A549 (cell line): ENCODE measurements around the gene FOXO1. TPM values are rescaled to one million over a fixed set of nuclear protein-coding genes. Genes with fewer than 3 reads are reported as not detected.

Experiments
- ATAC-seq, 2 experiments: fragments of 200-7000 bp in 1 of 2; fragments of >200 bp in 1 of 2; cut with Nextera tagmentation in 1 of 2; cut with Tn5 transposase in 1 of 2; 3 replicates each; pipeline versions ENCODE4 v1.8.0 to v1.9.1; 2018 to 2020; ENCODE audit warnings: mild to moderate bottlenecking in 1 of 2, moderate library complexity in 1 of 2
- CTCF ChIA-PET: fragments of 300-600 bp; sonication (Branson Sonifier 250); formaldehyde crosslinking; extraction: SDS; loops from one replicate; lab custom pipeline; 2021; ENCODE audit warnings: antibody characterized with exemption, inconsistent platforms; lab: Yijun Ruan, JAX
- POLR2A ChIA-PET: fragments of 350-600 bp; formaldehyde crosslinking; extraction: SDS; loops from one replicate; lab custom pipeline; 2021; ENCODE audit warnings: antibody characterized with exemption, inconsistent platforms; lab: Yijun Ruan, JAX
- DNase-seq, 2 experiments: peaks; one replicate each; pipeline versions ENCODE4 v3.0.0 to v3.0.0-alpha.2; 2011 to 2016; ENCODE audit warnings: low read depth in 1 of 2, low spot score in 1 of 2
- FAIRE-seq: peaks from 2 replicates; lab custom pipeline; 2011; peaks lifted over from hg19 to GRCh38; lab: Jason Lieb, UNC
- H3K27ac ChIP-seq, 2 experiments: fragments of >200 bp; sonication (Bioruptor Twin); formaldehyde crosslinking; 3 replicates each; pipeline ENCODE4 v1.5.1; 2016 to 2017
- H3K4me1 ChIP-seq: fragments of >200 bp; sonication (Bioruptor Twin); formaldehyde crosslinking; 3 replicates; pipeline ENCODE4 v1.6.1; 2016
- H3K4me2 ChIP-seq: fragments of >200 bp; sonication (Bioruptor Twin); formaldehyde crosslinking; 3 replicates; pipeline ENCODE4 v1.6.1; 2016
- H3K4me3 ChIP-seq: fragments of >200 bp; sonication (Bioruptor Twin); formaldehyde crosslinking; 3 replicates; pipeline ENCODE4 v1.5.1; 2016
- H3K9me3 ChIP-seq: fragments of >200 bp; sonication (Bioruptor Twin); formaldehyde crosslinking; 3 replicates; pipeline ENCODE4 v1.6.1; 2016
- BCL3 ChIP-seq: fragments of >200 bp; sonication (Bioruptor Twin); formaldehyde crosslinking; IDR thresholded peaks from 3 replicates; pipeline ENCODE4 v1.6.1; 2016
- BHLHE40 ChIP-seq: IDR thresholded peaks from 2 replicates; pipeline ENCODE4 v1.6.1; 2012; ENCODE audit warnings: low read depth, low read length, inconsistent platforms
- CBX2 ChIP-seq: fragments of 200-600 bp; sonication (generic); IDR thresholded peaks from 2 replicates; pipeline ENCODE4 v1.6.1; 2016; ENCODE audit warnings: low read depth, mild to moderate bottlenecking, borderline replicate concordance
- CBX8 ChIP-seq: fragments of 200-600 bp; sonication (generic); IDR thresholded peaks from 2 replicates; pipeline ENCODE4 v1.6.1; 2016
- CHD4 ChIP-seq: fragments of 200-600 bp; sonication (generic); IDR thresholded peaks from 2 replicates; pipeline ENCODE4 v1.6.1; 2016; ENCODE audit warnings: antibody characterized with exemption, mild to moderate bottlenecking, borderline replicate concordance
- CTCF ChIP-seq: fragments of >200 bp; sonication (Bioruptor Twin); formaldehyde crosslinking; IDR thresholded peaks from 3 replicates; pipeline ENCODE4 v1.5.1; 2016
- E2F6 ChIP-seq: IDR thresholded peaks from 2 replicates; pipeline ENCODE4 v1.6.1; 2012; ENCODE audit warnings: low read depth, borderline replicate concordance
- EHMT2 ChIP-seq: fragments of 200-600 bp; sonication (generic); IDR thresholded peaks from 2 replicates; pipeline ENCODE4 v1.6.1; 2016; ENCODE audit warnings: antibody characterized with exemption, low read depth, mild to moderate bottlenecking, moderate library complexity
- ESRRA ChIP-seq: fragments of 150-350 bp; IDR thresholded peaks from 2 replicates; pipeline ENCODE4 v1.6.1; 2014; ENCODE audit warnings: mild to moderate bottlenecking, low read length, borderline replicate concordance
- FOXS1 ChIP-seq: fragments of 250-450 bp; sonication (Bioruptor Pico); IDR thresholded peaks from 2 replicates; pipeline ENCODE4 v1.5.0; 2020; ENCODE audit warnings: mild to moderate bottlenecking, moderate library complexity
- HOXA7 ChIP-seq: fragments of 250-450 bp; sonication (Bioruptor Pico); IDR thresholded peaks from 2 replicates; pipeline ENCODE4 v1.5.0; 2020; ENCODE audit warnings: mild to moderate bottlenecking, moderate library complexity
- HOXB5 ChIP-seq: fragments of 250-450 bp; sonication (Bioruptor Pico); IDR thresholded peaks from 2 replicates; pipeline ENCODE4 v1.5.0; 2020; ENCODE audit warnings: mild to moderate bottlenecking, moderate library complexity
- JUNB ChIP-seq: fragments of >200 bp; sonication (Bioruptor Twin); formaldehyde crosslinking; IDR thresholded peaks from 2 replicates; pipeline ENCODE4 v1.6.1; 2016
- KDM1A ChIP-seq: fragments of 200-600 bp; sonication (generic); IDR thresholded peaks from 2 replicates; pipeline ENCODE4 v1.6.1; 2016; ENCODE audit warnings: low read depth, mild to moderate bottlenecking
- MYC ChIP-seq: IDR thresholded peaks from 2 replicates; pipeline ENCODE4 v1.6.1; 2012; ENCODE audit warnings: mild to moderate bottlenecking, inconsistent platforms, low read length, improper control_type of control experiment, borderline replicate concordance
- NR3C1 ChIP-seq: fragments of >200 bp; sonication (Bioruptor Twin); formaldehyde crosslinking; IDR thresholded peaks from 3 replicates; pipeline ENCODE4 v1.6.1; 2017
- PHF8 ChIP-seq: fragments of 200-600 bp; sonication (generic); IDR thresholded peaks from 2 replicates; pipeline ENCODE4 v1.6.1; 2016; ENCODE audit warnings: low read depth, mild to moderate bottlenecking, antibody characterized with exemption, moderate library complexity, borderline replicate concordance
- POLR2AphosphoS2 ChIP-seq: conservative IDR thresholded peaks from 2 replicates; pipeline ENCODE4 v1.6.1; 2012; ENCODE audit warnings: low read length, improper control_type of control experiment, inconsistent platforms
- RARB ChIP-seq: fragments of 250-450 bp; sonication (Bioruptor Pico); IDR thresholded peaks from 2 replicates; pipeline ENCODE4 v1.8.0; 2021; ENCODE audit warnings: mild to moderate bottlenecking, moderate library complexity
- RFX5 ChIP-seq: fragments of 450-650 bp; IDR thresholded peaks from 2 replicates; pipeline ENCODE4 v1.7.1; 2014; ENCODE audit warnings: antibody characterized with exemption, mild to moderate bottlenecking, moderate library complexity
- SMC3 ChIP-seq: fragments of >200 bp; sonication (Bioruptor Twin); formaldehyde crosslinking; IDR thresholded peaks from 3 replicates; pipeline ENCODE4 v1.6.1; 2018; ENCODE audit warnings: inconsistent platforms
- ZC3H11A ChIP-seq: fragments of 450-650 bp; IDR thresholded peaks from 2 replicates; pipeline ENCODE4 v1.6.1; 2014; ENCODE audit warnings: antibody characterized with exemption, mild to moderate bottlenecking
- ZFP36 ChIP-seq: fragments of 450-650 bp; IDR thresholded peaks from 2 replicates; pipeline ENCODE4 v1.6.1; 2014; ENCODE audit warnings: borderline replicate concordance; ENCODE audit not compliant: partially characterized antibody
- ZSCAN20 ChIP-seq: fragments of 250-450 bp; sonication (Bioruptor Pico); IDR thresholded peaks from 2 replicates; pipeline ENCODE4 v1.8.0; 2022; ENCODE audit warnings: mild to moderate bottlenecking, moderate library complexity
- WGBS: methylation state at CpG from one replicate; pipeline ENCODE4 v1.1.6; 2017; ENCODE audit errors: missing lambda C conversion rate; 5-methylcytosine and 5-hydroxymethylcytosine counted together
- polyA plus RNA-seq, 4 experiments: library from polyadenylated mRNA; depleted of rRNA in 3 of 4; stranded (reverse); fragments of >200 nt; fragmentation: RNase III in 1 of 4; extraction: RNeasy Plus Mini Kit Qiagen cat#74134 plus additional on column Dnase treatment in 1 of 4; gene quantifications; 2 replicates in 3 of 4; 3 replicates in 1 of 4; pipeline ENCODE4 v1.2.3, GENCODE V29; 2011 to 2017

Gene FOXO1
- polyA plus RNA-seq, 2 of the 4 experiments (the other 2 are of a cell fraction): 2.2 to 3.6 TPM

- FAIRE-seq (no peak), ATAC-seq (no peak), DNase-seq (no peak)
- H3K4me1 ChIP-seq: no peaks in the 10 kb centered on the region
- no peak overlapping the region for H3K4me2 ChIP-seq
- H3K9me3 ChIP-seq: no peaks in the 10 kb centered on the region
- H3K4me3 ChIP-seq: no peak overlapping the region
- ChIA-PET CTCF (no interaction called here), POLR2A (no interaction called here)
- TF ChIP-seq HOXA7 (CRISPR knock-in tag): no peak
- no peak for TF ChIP-seq RFX5
- no peak for TF ChIP-seq JUNB
- TF ChIP-seq ZC3H11A: no peak
- no peak for TF ChIP-seq BHLHE40
- TF ChIP-seq CHD4: no peak
- TF ChIP-seq MYC: no peak
- TF ChIP-seq ZSCAN20: no peak
- no peak for TF ChIP-seq E2F6
- no peak overlapping the region for H3K27ac ChIP-seq
- WGBS: 73% methylated on average over 1 of the region's 1 CpG
These were observed 150.7 kb downstream of the FOXO1 start for GRCh38 chr13:40515702-40516101.

- WGBS: 71% methylated on average over 2 of the region's 2 CpGs
- H3K4me1 ChIP-seq: no peaks in the 10 kb centered on the region
- ChIA-PET POLR2A (no interaction called here), CTCF (no interaction called here)
- no peak for DNase-seq
- ATAC-seq: no peak
- TF ChIP-seq ZSCAN20: no peak
- TF ChIP-seq KDM1A: no peak
- no peak for TF ChIP-seq PHF8
- TF ChIP-seq EHMT2: no peak
- TF ChIP-seq ZC3H11A: no peak
- no peak for TF ChIP-seq RARB
- no peak for TF ChIP-seq HOXB5 (CRISPR knock-in tag)
- no peak for TF ChIP-seq FOXS1
- no peak for TF ChIP-seq ESRRA
- no peak for TF ChIP-seq CBX2
- no peak for TF ChIP-seq RFX5
- no peak for TF ChIP-seq POLR2AphosphoS2
- no peak for TF ChIP-seq MYC
- TF ChIP-seq NR3C1: no peak
- TF ChIP-seq CHD4: no peak
- no peak for TF ChIP-seq BCL3
- TF ChIP-seq CBX8: no peak
- TF ChIP-seq BHLHE40: no peak
- TF ChIP-seq SMC3: no peak
- FAIRE-seq: no peak
- no peak overlapping the region for H3K4me2 ChIP-seq
- H3K27ac ChIP-seq: no peak overlapping the region
- H3K9me3 ChIP-seq: no peaks in the 10 kb centered on the region
- no peak overlapping the region for H3K4me3 ChIP-seq
These were observed 151.6 kb downstream of the FOXO1 start for GRCh38 chr13:40514802-40515201.

- ATAC-seq: no peak
- TF ChIP-seq SMC3 (no peak), CTCF (no peak), ZFP36 (no peak)
- H3K27ac ChIP-seq: no peak overlapping the region
- ChIA-PET CTCF (no interaction called here), POLR2A (no interaction called here)
- 84% methylated on average over 2 of the region's 2 CpGs for WGBS
- DNase-seq: no peak
- FAIRE-seq: no peak
- H3K4me3 ChIP-seq: no peak overlapping the region
- H3K4me1 ChIP-seq: peaks cover 13% of the 10 kb centered on the region
- no peak overlapping the region for H3K4me2 ChIP-seq
- H3K9me3 ChIP-seq: no peaks in the 10 kb centered on the region
These were observed 156.6 kb downstream of the FOXO1 start for GRCh38 chr13:40509876-40510275.
